Cerebellar nuclear complex (tissue), 1 donor: Measurements from ENCODE around the gene NOP16.
A peak's percentile ranks its signal among the peaks of the same experiment; 100 is the strongest.

Experiments
- DNase-seq, 2 experiments: peaks; one replicate each; lab custom pipeline; 2025; lab: John Stamatoyannopoulos, UW

Gene NOP16

DNA sequence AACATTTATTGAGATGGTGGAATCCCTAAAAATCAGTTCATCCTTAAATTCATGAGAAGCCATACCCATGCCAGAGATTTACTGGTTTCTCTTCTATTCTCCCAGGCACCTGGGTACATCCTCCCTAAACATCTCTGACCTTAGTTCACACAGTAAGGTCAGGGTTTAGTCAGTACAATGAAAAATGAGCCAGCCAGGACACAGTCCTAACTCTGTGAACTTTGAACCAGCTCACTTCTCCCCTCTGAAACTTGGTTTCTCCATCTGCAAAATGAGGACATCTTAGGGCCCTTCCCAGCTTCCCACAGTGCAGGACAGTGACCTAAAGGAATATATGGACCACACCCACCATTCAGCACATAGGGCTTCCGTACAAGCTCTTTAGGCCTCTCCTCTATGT lies 1.9 kb downstream of the NOP16 start:
- no peak for DNase-seq

DNA sequence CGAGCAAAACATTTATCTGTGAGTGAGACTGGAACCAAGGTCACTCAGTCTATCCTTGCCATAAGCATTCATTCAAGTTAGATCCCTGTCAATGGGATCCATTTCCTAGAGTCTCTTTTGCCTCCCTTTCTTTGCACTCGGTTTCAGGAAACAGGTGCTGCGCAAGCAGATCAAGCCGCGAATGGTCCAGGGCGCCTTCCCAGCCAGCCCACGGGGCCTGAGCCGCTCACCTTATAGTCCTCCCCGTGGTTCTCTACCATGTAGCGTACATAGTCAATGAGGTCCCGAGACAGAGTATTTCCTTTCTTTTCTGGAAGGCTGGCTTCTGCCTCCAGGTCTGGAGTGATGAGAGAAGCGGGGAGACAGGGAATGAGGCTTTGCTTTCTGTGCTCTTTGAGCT lies 3.4 kb downstream of the NOP16 start:
- no peak for DNase-seq

DNA sequence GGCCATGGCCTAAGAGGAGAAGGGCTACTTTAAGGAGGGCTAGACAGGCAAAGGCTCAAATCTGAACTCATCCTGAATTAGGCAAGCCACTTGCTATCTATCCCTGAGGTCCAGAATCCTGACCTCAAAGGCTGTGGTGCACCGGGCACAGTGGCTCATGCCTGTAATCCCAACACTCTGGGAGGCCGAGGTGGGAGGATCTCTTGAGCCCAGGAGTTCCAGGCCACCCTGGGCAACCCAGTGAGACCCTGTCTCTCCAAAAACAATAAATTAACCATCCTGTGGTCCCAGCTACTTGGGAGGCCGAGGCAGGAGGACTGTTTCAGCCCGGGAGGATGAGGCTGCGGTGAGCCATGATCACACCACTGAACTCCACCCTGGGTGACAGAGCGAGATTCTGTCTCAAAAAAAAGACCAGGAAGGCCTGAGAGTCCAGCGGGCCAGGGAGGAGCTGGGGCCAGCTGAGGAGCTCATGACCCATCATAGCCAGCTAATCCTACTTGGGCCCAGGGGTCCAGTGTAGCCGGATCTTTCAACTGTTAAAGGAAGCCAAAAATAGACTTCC lies 4.0 kb downstream of the NOP16 start:
- DNase-seq = no peak

GRCh38 chr5:176383961-176384360 lies 4.4 kb downstream of the NOP16 start:
- no peak for DNase-seq

- no peak for DNase-seq
Measured at GRCh38 chr5:176383248-176383905, 5.0 kb downstream of the NOP16 start.

- DNase-seq = no peak
Measured at GRCh38 chr5:176382721-176383120, 5.7 kb downstream of the NOP16 start.

DNA sequence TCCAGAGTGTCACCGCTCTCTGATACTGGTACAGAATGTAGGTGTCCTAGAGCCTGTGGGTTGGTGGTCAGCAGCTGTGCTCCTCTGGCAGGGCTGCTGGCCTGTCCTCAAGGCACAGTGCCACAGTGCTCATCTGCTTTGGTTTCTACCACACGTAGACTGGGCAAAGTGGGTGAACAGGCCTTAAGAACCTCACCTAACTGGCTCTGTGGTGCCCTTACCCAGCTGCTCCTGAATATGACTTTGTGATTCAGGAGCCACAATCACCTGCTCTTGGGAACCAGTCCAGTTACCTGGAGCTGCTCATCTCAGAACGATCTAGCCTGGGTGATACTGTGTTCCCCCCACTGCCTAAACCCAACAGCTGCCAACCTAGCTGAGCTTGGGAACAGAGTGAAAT lies 6.4 kb downstream of the NOP16 start:
- no peak for DNase-seq

DNA sequence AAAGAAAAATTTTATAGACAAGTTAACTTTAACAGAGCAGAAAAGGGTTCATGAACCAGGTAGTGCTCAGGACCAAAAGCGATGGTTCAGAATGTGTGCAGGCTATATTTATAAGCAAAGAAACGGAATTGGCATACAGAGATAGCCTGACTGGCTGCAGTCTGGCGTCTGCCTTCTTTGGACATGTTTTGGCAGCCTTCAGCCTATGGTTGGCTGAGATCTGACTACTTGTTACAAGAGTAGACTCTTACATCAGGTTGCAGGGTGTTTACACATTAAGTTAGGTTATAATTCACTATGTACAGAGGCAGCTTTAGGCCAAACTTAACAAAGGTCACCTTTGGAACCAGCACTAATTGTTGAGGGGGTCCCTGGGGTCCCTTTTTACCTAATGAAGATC lies 7.0 kb downstream of the NOP16 start:
- no peak for DNase-seq

GRCh38 chr5:176379881-176380280 lies 8.5 kb downstream of the NOP16 start:
- DNase-seq = no peak

GRCh38 chr5:176373100-176373818 lies 15.1 kb downstream of the NOP16 start:
- DNase-seq = no peak

GRCh38 chr5:176371621-176372539 lies 16.5 kb downstream of the NOP16 start:
- DNase-seq = no peak

DNA sequence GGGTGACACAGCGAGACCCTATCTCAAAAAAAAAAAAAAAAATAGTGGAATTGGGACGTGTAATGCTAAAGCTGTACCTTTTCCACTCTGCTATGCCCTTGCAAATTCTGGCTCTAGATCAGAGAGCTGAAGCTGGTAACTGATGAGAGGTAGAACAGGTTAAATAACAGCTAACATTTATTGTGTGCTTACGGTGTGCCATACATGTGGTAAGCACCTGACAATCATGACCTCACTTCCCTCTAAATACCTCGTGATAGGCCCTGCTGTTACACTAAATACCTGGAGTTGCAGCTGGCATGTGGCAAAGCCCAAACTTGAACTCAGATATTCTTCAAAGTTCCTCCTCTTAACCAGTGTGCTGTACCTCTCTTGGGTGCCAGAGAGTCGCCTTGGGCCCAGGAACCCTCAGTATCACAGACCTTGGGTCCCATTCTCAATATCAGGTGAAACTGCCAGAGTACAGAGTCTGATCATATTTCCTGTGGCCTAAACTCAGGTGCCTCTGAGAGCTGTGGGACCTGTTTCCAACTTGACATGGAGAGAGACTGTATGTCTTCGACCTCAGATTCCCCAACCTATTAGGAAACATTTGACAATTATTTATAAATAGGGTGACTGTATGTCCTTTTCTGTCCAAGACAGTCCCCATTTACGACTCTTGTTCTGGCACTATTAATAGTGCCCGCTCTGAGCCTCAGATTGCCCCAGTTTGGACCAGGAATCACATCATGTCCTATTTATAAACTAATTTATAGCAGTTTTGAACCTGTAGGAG lies 18.3 kb downstream of the NOP16 start:
- no peak for DNase-seq

DNA sequence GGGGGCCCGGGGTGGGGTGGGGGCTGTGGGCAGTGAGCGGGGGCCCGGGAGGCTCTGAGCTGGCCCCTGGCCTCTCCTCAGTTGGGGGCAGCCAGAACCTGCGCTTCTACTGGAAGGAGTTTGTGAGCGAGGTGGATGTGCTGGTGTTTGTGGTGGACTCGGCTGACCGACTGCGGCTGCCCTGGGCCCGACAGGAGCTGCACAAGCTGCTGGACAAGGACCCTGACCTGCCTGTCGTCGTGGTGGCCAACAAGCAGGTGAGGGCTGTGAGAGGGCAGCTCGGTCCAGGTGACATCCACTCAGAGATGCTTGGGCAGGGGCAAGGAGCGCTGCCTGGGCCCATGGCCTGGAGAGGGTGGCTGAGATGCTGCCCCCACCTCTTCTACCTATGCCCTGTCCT lies 19.7 kb downstream of the NOP16 start:
- DNase-seq = no peak

GRCh38 chr5:176366232-176366894 lies 22.0 kb downstream of the NOP16 start:
- no peak for DNase-seq

DNA sequence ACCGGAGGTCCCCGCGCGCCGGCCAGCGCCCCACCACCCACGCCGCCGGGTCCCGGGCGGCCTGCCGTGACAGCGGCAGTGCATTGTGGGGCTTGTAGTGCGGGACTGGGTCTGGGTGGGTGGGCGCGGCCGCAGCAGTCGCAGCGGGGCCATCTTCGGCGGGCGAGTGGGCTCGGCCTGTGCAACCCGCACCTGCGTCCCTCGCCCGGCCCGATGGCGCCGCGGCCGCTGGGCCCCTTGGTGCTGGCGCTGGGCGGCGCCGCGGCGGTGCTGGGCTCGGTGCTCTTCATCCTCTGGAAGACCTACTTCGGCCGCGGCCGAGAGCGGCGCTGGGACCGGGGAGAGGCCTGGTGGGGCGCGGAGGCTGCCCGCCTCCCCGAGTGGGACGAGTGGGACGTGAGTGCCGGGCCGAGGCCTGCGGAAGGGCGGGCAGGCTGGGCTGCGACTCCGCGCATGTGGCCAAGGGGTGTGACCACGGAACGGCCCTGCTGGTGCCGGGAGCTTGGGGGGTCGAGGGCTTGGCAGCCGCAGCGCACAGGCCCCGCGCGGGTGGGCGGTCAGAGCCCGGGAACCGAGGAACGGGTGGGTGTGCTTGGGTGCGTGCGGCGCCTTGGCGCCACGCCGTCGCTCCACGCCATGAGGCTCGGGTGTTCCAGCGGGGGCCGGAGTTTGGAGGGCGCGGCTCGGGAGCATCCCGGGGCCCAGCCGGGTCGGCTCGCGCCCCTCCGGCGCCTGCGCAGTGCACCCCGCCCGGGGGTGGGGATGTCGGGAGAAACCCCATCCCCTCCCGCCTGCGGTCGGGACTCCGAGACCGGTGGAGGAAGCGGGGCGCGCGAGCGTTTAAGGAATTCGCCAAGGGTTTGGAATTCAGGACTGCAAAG lies 22.8 kb downstream of the NOP16 start, which contains the start of gene ARL10:
Gene ARL10 (plus strand): TSS at position 137 of the 881 bp plus-strand sequence. CDS start 77 bp downstream, at position 214.
- DNase-seq = no peak

DNA sequence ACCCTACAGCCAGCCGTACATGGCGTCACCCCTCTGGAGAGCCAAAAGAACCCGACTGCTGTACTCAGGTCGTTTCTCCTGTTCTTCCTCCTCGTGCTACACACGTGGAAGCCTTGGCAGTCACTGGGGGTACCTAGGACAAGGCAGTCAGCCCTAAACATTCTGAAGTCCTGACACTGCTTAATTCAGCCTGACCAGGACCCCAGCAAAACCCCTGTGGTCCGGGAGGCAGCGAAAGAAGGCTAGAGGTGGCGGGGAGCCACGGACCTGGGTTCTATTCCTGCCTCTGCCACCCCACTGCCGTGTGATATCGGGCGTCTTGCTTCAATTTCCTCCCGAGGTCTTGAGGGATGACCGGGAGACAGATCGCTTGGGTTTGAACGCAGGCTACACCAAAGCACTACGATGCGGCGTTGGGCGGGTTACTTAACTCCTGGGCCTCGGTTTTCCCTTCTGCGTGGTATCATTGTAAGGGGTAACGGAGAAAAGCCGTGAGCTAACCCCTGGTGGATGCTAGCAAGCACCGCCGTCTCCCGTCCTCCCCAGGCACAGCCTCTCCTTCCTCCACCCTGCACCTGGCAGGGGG lies 23.5 kb downstream of the NOP16 start:
- DNase-seq = peak in 1 of 2 experiments; percentile 9

DNA sequence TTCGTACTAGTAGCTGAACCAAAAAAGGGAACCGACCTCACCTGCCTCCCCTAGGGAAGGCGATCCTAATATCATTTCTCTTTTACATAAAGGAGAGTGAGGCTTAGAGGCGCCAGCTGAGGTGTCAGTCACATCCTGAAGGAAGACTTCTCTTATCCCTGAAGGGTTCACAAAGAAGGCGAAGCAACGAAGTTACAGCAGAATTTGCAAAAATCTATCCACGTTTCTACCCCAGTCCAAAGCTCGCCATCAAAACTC lies 26.2 kb downstream of the NOP16 start:
- DNase-seq = no peak

DNA sequence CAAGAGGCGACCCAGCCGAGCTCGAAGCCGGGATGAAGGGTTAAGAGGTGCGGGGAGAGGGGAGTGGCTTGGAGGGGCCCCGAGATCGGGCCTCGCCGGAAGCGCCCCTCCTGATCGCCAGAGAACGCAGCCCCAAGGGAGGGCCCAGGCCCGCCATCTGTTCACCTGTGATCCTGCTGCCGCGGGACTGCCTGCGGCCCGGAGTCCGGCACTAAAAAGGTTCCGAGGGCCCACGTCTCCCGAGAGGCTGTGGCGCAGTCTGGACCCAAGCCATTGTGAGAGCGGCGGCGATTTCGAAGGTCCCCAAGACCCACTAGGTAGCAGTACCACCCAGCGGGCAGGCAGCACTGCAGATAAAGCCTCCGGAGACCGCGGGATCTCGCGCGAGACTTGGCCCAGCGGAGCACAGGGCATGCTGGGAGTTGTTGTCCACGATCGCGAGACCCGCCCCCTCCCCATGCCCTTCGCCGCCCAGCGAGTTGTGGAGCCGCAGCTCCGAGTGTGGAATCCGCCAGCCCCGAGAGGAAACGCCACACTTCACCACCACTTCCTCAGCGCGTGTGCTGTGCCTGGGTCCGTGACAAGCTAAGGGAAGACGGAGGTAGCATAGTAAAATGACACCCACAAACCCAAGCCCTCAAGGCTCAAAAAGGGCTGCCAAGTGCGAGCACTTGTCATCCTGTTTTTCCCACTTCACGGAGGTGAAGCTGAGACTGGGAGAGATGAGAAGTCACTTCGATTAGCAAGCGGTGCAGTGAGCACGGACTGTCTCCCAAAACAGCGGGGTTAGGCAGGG lies 26.8 kb downstream of the NOP16 start, which contains the start of gene KIAA1191:
Gene KIAA1191 (minus strand): TSS at position 328 of the 796 bp plus-strand sequence. CDS start 2,256 bp downstream, outside the sequence.
- peak; percentile 53 to 82 for DNase-seq
